VCaP (cell line): ENCODE measurements around the gene ALKBH6.

Source experiments
- H3K27ac ChIP-seq: fragments of 450-650 bp; 2 replicates; pipeline ENCODE4 v1.5.1; 2017
- CTCF ChIP-seq: fragments of 450-650 bp; conservative IDR thresholded peaks from 2 replicates; pipeline ENCODE4 v1.5.1; 2017; ENCODE audit warnings: mild to moderate bottlenecking, moderate library complexity

ALKBH6 gene

GRCh38 chr19:35995048-35995993 lies 18.7 kb downstream of the ALKBH6 start, which contains the start of gene SDHAF1:
TSS of gene SDHAF1 (plus strand) at chr19:35995188. CDS start at chr19:35995275, 87 bp downstream.
- peak within 1 kb of the TSS; percentile 90 for H3K27ac ChIP-seq
- TF ChIP-seq CTCF: no peak

- H3K27ac ChIP-seq: peak overlapping the region; percentile 90; the same call in 1 of the 2 replicates
- TF ChIP-seq CTCF: no peak
Observed at GRCh38 chr19:35993923-35994598, 20.0 kb downstream of the ALKBH6 start.

DNA sequence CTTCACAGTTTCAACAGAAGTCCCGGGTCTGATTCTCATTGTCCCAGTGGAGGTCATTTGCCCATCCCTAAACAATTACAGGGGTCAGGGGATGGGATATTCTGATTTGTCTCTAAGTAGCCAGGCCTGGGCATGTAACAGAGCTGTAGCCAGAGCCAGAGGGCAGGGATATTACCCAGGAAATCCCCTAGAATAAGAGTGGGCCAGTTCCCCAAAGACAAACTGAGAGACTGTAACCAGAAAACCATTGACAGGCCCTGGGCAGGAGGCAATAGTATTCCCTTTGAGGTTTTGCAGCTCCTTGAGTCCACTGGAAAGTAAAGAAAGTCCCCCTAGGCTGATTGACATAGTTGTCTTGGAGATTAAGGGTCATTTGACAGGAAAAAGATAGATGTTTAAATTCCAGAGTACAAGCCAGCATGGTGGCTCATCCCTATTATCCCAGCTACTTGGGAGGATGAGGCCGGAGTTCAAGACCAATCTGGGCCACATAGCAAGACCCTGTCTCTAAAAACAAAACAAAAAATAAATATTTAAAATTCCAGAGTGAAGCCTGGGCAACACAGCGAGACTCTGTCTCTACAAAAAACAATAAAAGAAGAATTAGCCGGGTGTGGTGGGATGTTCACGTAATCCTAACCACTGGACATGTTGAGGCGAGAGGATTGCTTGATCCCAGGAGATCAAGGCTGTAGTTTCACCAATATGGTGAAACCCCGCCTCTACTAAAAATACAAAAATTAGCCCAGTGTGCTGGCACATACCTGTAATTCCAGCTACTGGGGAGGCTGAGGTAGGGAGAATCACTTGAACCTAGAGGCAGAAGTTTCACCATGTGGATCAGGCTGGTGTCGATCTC lies 20.9 kb downstream of the ALKBH6 start:
- no peak for TF ChIP-seq CTCF
- no peak overlapping the region for H3K27ac ChIP-seq

GRCh38 chr19:35991731-35992450 lies 22.1 kb downstream of the ALKBH6 start:
- H3K27ac ChIP-seq: no peak overlapping the region
- no peak for TF ChIP-seq CTCF

GRCh38 chr19:35990771-35991730 lies 23.0 kb downstream of the ALKBH6 start:
- TF ChIP-seq CTCF: no peak
- no peak overlapping the region for H3K27ac ChIP-seq

DNA sequence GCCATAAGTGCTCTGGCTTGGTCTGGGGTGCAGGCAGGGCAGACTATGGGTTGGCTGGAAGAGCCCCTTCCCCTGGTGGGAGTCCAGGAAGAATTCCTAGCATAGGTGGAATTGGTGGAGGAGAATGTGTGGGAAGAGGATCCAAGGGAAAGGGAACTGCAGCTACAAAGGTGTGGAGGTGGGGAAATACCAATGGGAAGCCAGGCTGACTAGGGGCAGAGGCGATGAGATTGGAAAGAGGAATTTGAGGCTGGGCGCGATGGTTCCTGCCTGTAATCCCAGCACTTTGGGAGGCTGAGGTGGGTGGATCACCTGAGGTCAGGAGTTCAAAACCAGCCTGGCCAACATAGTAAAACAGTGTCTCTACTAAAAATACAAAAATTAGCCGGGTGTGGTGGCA lies 23.9 kb downstream of the ALKBH6 start:
- TF ChIP-seq CTCF: no peak

More for the DNA sequence above, 23.9 kb downstream of the ALKBH6 start:
- H3K27ac ChIP-seq: no peak overlapping the region
